GM21717 (cell line): Measurements from ENCODE around the gene LMNTD1.
"Not testable (repeated sequence)": the region's sequence is repeated elsewhere in the genome, so short reads cannot be mapped to it uniquely, and the experiment has no call there.

Source experiments
- ATAC-seq: cut with Tn5 transposase; IDR thresholded peaks from one replicate; pipeline ENCODE4 v1.9.1; 2021; ENCODE audit warnings: mild to moderate bottlenecking, moderate library complexity; ENCODE audit not compliant: unreplicated experiment

Gene LMNTD1

DNA sequence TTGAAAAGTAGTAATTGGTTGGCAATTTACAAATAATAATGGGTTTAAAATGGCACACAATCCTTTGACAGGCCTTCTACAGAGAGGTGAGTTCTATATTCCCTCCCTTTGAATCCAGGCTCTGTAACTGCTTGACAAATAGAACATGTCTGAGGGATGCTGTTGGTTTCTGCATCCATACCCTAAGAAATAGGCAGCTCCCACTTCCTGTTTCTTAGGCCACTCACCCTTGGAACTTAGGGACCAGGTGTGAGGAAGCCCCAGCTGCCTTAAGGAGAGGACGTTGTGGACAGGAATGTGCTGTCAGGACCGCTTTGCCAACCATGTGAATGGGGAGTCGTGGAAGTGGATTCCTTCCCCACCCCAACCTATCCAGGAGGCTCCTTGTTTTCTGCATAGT, 59.4 kb downstream of the LMNTD1 start:
- no peak for ATAC-seq

DNA sequence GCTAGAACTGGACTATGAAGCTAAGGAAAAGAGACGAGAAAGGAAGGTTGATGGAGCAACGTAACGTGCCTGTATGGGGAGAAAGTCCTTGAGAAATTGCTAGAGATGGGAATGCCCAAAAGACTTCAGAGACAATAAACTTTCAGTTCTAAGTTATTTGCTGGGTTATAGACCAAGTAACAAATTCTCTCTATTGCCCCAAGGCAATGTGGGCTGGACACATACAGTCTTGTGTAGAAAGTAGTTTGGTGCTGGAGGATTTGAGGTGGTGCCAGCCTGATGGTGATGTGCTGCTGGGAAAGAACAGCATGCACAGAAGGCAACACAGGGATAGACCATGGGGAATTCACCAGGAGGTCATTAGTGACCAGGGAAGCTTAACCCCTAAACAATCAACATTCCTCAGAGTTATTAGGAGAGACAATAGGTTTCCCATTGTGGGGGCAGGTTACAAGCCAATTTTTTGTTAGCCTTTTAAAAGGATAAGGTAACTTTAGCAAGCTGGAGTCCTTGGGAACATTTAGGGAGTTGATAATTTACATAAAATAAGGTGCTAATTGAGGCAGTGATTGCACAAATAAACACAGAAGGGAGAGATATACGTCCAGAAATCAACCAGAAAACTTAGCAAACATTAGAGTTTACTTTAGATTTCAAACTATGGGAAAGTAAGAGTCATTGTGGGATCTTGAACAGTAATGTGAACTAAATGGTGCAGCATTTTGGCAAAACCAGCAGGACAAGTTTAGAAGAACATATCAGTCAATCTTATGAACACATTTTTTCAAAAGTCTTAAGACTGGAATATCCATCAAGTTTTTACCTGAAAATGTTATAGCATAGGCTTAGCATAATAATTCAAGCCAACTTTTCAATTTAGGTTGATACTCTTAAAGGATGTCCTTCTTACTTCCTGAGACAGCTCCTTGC, 61.4 kb downstream of the LMNTD1 start:
- no peak for ATAC-seq

DNA sequence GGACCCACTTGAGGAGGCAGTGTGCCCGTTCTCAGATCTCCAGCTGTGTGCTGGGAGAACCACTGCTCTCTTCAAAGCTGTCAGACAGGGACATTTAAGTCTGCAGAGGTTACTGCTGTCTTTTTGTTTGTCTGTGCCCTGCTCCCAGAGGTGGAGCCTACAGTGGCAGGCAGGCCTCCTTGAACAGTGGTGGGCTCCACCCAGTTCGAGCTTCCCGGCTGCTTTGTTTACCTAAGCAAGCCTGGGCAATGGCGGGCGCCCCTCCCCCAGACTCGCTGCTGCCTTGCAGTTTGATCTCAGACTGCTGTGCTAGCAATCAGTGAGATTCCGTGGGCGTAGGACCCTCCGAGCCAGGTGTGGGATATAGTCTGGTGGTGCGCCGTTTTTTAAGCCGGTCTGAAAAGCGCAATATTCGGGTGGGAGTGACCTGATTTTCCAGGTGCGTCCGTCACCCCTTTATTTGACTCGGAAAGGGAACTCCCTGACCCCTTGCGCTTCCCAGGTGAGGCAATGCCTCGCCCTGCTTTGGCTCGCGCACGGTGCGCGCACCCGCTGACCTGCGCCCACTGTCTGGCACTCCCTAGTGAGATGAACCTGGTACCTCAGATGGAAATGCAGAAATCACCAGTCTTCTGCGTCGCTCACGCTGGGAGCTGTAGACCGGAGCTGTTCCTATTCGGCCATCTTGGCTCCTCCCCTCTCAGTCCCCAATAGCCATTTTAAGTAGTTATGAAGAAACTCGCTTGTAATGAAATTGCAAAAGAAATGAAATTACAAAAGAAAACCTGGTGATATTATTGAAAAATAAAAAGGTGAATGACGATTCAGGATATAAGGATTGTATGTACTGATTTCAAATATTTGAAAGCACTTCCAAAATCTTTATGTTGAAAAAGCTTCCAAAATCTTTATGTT, 63.9 kb downstream of the LMNTD1 start:
- ATAC-seq: not testable (repeated sequence)

DNA sequence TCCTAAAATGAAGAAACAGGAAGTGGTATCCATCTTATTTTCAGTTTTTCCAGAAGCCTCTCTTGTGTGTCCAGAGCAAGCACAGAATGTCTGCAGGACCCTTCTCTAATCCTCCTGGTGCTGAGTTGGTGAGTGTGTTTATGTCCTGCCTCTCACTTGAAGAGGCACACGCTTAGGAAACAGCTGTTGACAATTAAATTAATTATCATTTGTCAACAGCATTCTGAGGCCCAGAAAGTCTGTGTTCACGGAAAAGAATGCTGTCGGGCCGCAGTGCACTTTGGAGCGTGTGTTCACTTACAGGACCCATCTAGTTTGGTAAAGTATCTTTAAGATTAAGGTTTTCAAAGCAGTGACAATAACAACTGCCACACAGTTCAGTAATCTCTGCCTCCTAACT, 70.5 kb downstream of the LMNTD1 start:
- no peak for ATAC-seq

DNA sequence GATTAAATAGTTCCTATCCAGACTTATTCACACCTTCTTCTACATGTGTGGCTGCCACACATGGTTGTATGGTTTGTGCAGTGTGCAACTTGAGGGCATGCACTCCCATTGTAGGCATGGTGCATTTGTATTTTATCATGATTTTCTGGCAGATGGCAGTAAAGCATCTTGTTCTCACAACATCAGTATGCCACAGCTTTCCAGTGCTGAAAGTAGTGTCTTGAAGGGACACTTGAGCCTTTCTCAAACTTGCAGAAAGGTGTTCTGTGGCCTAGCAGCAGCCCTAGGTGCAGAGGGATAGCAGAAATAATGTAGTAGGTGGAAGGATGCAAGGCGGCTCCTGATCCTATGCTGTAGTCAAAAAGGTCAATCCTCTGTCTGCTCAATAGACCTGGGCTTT, 72.9 kb downstream of the LMNTD1 start:
- ATAC-seq: no peak

DNA sequence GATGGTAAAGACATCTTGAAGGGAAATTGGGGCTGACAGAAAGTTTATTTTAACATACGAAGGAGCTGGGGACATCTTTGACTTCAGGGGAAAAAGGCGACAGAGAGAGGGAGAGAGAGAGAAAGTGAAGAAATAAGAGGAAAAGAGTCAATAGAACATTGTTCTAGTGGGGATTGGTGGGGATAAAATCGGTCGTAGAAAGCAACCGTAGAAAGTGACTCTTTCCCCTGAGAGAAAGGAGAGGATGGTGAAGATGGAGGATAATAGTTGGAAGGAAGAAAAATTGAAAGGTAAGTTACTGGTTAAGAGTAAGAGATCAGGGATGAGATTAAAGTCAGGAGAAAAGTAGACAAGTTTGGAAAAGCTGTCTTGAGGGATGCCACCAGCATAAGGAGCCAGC, 75.9 kb downstream of the LMNTD1 start:
- no peak for ATAC-seq

DNA sequence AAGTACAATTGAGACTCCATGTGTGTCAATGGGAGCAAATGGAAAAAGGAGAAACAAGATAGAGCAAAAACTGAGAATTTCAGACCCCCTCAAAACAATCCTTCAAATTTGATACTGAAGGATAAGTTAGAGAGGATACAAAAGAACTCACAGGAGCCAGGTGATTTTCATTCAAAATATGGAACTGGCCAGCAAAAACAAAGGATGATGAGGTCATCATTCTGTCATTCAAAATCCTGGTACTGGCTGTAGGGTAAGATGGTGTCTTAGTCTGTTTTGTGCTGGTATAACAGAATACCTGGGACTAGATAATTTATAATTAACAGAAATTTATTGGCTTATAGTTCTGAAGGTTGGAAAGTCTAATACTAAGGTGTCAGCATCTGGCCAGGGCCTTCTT, 80.6 kb downstream of the LMNTD1 start:
- ATAC-seq: no peak

DNA sequence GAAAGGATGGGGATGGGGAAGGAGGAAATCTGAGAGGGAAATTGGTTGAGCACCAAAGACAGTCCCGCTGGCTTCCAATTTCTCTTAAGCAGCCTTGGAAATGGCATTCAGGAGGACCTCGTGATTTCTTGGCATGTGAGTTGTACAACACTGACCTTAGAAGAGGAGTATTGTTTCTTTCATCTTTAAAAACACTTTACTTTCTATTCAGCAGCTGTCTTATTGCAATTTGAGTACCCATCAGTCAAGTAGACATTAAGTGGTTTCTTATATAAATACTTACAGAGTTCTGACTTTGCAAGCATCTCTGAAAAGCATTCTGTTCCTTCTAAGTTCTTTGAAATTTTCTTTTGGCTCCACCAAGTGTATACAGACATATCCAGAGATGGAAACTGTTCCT, 83.2 kb downstream of the LMNTD1 start:
- ATAC-seq: no peak

DNA sequence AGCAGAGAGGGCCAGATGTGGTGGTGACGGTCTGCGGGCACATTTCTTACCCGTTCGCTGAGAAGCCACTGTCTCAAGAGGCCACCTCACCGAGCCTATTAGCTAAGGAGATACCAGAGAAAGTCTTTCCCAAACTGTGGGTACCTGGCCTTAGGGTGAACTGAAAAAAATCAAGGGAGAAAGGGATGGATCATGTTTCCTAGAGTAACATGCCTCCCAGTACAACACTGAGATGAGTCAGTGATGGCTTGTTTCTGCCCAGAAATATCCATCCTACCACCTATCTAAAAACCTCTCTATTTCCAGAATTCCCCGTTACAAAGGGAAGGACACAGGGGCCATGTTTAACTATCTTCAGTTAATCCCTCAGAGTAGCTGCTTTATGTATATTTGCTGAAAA, 83.7 kb downstream of the LMNTD1 start:
- ATAC-seq: no peak

DNA sequence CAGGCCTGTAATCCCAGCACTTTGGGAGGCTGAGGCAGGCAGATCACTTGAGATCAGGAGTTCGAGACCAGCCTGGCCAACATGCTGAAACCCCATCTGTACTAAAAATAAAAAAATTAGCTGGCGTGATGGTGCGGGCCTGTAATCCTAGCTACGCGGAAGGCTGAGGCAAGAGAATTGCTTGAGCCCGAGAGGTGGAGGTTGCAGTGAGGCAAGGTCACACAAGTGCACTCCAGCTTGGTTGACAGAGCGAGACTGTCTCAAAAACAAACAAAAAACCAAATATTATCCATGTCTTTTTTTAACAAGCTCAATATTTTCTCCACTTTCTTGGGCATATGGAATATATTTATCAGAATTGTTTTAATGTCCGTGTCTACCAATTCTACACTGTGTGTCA, 89.6 kb downstream of the LMNTD1 start:
- no peak for ATAC-seq

DNA sequence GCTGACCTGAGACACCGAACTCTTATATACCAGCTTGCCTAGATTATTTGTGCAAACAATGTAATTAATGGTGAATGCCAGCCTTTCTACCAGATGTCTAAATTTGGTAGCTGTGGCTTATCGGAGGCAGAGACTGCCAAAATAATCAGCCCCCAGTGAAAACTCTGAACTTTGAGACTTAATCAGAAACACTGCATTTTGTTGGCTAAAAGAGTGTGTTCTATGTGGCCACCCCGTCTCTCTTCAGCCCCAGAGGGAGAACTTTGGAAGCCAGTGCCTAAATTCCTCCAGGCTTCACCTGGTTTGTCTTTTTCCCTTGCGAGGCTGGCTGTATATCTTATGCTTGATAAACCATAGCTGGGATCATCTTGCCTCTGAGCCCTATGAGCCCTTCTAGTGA, 90.1 kb downstream of the LMNTD1 start:
- ATAC-seq: no peak

DNA sequence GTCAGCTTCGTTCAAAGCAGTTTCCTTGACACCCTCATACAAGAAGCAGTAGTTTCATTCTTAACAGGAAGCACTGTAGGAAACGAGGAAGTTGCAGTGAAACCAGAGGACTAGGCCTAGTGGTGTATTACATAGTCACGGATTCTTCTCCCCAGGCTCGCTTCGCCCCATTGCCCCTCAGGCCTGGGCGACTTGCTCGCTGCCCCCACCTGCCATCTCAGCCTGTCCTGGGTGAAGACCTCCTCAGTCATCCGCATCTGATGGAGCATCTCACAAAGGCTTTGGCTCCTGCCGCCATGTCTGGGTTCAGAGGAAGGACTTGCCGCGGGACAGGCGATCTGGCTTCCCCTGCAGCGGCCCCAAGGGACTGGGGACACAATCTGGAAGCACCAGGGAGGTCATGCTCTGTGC, 93.5 kb downstream of the LMNTD1 start:
- ATAC-seq: peak; percentile 86

DNA sequence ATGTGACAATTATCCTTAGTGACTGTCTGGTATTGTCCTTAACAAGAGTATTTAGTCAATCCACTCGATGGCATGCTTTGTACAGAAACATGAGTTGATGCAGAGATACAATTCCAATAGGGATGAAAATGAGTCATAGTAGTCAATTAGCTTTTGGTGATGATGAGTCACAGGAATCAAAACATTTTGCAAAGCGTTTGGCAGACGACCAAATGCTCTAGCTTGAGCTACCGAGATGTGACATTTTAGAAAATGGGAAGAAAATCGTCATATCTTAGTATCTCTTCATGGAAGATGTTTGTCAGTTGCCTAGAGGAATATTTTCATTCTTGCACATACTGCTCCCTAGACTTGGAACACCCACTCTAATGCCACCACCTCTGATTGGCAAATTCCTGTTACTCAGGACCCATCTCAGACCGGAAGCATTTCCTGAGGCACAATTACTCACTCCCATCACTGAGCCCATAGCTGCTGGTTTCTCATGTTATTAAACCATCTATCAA, 95.0 kb downstream of the LMNTD1 start:
- no peak for ATAC-seq

DNA sequence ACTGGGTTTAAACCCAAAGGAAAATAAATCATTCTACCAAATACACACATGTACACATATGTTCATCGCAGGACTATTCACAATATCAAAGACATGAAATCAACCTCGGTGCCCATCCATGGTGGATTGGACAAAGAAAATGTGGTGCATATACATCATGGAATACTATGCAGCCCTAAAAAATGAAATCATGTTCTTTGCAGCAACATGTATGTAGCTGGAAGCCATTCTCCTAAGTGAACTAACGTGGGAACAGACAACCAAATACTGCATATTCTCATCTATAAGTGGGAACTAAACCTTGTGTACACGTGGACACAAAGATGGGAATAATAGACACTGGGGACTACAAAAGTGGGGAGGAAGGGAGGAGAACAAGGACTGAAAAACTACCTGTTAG, 96.6 kb downstream of the LMNTD1 start:
- ATAC-seq: no peak

DNA sequence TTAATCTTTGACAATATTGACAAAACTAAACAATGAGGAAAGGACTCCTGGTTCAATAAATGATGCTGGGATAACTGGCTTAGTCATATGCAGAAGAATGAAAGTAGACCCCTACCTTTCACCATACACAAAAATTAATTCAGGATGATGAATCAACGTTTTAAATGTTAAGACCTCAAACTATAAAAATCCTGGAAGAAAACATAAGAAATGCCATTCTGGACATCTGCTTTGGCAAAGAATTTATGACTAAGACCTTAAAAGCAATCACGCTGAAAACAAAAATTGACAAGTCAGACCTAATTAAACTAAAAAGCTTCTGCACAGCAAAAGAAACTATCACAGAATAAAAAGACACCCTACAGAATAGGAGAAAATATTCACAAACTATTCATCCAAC, 97.4 kb downstream of the LMNTD1 start:
- ATAC-seq: no peak

DNA sequence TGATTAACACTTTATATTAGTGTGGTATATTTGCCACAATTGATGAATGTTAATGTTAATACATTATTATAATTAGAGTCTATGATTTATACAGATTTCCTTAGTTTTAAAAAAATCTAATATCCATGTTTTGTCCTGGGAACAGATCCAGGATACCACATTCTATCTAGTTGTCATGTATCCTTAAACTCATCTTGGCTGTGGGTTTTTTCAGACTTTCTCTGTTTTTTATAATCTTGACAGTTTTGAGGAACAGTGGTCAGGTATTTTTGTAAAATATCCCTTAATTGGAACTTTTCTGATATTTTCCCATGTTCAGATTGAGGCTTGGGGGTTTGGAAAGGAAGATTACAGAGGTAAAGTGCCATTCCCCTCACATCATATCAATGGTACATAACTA, 104.1 kb downstream of the LMNTD1 start:
- ATAC-seq: no peak

DNA sequence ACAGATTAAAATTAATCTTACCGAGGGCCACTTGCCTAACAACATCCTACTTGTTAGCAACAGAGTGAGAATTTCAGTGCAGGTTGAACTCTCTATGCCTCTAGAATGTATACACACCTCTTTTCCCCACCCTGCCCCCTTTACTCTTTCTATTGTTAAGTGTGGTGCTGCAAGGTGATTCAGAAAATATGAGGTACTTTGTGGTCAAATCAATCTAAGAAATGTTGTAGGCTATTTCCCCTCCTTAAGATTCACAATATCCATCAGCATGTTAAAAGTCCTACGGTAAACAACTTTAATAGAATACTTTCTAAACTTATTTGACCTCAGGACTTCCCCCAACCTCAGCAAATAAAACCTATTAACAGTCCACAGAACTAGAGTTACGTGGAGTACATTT, 106.0 kb downstream of the LMNTD1 start:
- no peak for ATAC-seq

DNA sequence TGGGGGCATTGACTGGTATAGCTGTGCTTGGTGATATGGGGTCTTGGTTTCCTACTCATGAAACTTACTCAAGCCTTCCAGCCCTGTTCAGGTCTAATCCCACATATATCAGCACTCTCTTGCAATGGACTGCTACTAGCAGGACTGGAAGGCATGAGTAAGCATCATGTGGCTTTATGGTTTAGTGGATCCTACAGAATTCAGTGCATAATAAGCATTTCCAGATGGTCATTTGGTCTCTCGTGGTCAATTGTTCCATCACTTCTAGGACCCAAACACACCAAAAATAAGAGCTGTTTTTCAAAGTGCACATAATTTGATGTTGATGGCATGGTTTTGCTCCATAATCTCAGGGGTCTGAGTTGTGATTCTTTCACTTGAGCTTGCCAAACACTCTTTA, 114.4 kb downstream of the LMNTD1 start:
- ATAC-seq: no peak

DNA sequence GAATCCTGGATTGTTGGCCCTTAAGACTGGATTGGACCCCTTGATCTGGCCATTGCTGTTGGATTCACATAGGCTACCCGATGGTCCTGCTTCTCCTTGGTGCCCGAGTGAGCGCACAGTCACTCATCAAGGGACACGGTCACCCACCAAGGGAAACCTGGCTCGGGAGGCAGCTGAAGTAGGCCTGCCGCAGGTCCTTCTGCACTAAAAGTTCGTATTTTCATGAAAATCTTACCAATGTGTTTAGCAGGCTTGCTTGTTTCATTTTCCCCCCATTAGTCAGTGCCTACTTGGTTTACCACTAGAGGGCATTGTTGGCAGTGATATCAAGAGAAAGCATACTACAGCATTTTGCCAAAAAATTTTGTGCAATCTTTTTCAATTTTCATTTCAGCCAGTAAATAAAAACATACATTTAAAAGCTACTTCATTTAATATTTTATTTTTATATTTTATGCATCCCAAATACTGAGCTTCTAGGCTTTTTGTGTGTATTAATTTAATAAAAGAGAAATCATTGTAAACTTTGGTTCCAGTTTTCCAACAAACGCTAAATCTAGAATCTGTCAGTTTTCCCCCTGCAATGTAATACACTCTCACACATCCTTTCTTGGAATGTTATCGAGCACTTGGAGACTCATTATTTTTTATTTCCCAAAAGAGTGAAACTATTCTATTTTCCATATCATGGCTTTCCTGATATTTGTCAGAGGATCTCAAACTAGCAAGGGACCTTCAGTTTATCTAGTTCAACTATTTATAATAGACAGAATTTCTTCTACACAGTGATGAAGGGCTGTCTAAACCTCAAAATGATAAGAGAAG, 116.7 kb downstream of the LMNTD1 start:
- ATAC-seq: peak; percentile 73

DNA sequence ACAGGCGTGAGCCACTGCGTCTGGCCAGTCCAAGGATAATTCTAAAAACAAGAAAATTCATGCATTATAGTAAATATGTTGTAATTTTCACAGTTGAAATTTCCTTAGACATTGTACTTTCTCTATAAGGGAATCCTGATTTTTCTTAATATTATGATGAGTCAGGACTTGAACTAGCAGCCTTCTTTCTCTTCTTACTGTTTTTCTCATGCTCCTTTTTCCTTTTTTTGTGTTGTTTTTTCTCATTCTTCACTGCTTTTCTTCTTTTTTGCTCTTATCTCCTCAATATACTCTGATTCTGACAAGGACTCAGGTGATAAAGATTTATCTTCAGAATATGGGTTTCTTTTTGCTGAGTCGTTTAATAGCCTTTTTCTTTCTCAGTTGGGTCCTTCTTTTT, 117.7 kb downstream of the LMNTD1 start:
- ATAC-seq: no peak

DNA sequence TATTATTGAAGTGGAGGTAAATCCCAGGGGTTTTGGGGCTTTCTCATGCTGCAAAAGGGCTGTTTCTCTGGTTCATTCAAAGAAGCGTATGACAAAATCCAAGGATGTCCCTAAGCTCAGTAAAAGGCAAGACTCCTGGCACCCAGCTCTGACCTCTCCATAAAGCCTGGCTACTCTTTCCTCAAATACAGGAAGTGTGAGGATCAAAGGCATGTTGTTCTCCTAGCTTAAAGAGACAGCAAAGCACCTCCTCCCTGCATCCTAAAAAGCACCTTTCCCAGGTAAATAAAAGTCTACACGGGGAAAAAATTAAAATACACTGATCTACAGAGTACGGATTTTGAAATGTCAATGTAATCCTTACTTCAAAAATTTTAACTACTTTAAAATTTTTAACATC, 118.6 kb downstream of the LMNTD1 start:
- ATAC-seq: no peak
